AG04450 (cell line): ENCODE measurements around the gene AK5. TPM values are rescaled to one million over a fixed set of nuclear protein-coding genes. Genes with fewer than 3 reads are reported as not detected.

ENCODE experiments used
- CTCF ChIA-PET: fragments of 300-600, 350-600 bp; formaldehyde crosslinking; extraction: SDS; loops from one replicate; lab custom pipeline; 2022; ENCODE audit warnings: antibody characterized with exemption, inconsistent platforms; lab: Charles Lee
- POLR2A ChIA-PET: fragments of 350-600 bp; formaldehyde crosslinking; extraction: SDS; loops from one replicate; lab custom pipeline; 2021; ENCODE audit warnings: antibody characterized with exemption, inconsistent platforms; lab: Yijun Ruan, JAX
- DNase-seq: peaks from one replicate; pipeline ENCODE4 v3.0.0-alpha.2; 2011; ENCODE audit warnings: low read depth, low spot score
- H3K27ac ChIP-seq: one replicate; pipeline ENCODE4 v1.5.1; 2012; ENCODE audit warnings: low read depth, low read length, control low read depth
- H3K27me3 ChIP-seq: one replicate; pipeline ENCODE4 v1.6.0; 2012; ENCODE audit warnings: low read length; ENCODE audit not compliant: control insufficient read depth, insufficient read depth
- H3K4me3 ChIP-seq: 2 replicates; pipeline ENCODE4 v1.5.1; 2011; ENCODE audit warnings: mild to moderate bottlenecking, low read depth, low read length, control low read depth
- H3K9me3 ChIP-seq: 2 replicates; pipeline ENCODE4 v1.5.1; 2012; ENCODE audit warnings: low read length; ENCODE audit not compliant: control insufficient read depth, insufficient read depth
- polyA plus RNA-seq: library from polyadenylated mRNA; depleted of rRNA; stranded (reverse); fragments of >200 nt; gene quantifications from 2 replicates; pipeline ENCODE4 v1.2.3, GENCODE V29; 2011
- TF ChIP-seq, protein P1 (sequence below): IDR thresholded peaks from 2 replicates; pipeline ENCODE4 v1.5.1; 2011; ENCODE audit warnings: low read depth, low read length, control low read depth, inconsistent platforms

AK5 gene
- polyA plus RNA-seq, 1 experiment = 45.1 TPM

DNA sequence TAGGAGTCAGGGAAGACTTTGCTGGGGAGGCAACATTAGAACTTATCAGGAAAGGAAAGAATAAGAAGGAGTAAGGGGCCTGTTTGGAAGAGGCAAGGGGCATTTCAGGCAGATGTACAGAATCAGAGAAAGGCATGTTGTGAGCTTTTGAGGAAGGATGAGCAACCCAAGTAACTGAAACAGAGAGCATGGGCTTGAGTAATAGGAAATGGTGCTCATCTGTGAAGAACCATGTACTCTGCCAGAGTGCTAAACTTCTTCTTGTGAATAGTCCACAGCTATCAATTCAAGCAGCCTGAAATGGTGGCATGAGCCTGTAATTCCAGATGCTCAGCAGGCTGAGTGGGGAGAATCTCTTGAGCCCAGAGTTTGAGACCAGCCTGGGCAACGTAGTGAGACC, 43.4 kb upstream of the AK5 start:
- DNase-seq = no peak
- TF ChIP-seq, protein P1, sequence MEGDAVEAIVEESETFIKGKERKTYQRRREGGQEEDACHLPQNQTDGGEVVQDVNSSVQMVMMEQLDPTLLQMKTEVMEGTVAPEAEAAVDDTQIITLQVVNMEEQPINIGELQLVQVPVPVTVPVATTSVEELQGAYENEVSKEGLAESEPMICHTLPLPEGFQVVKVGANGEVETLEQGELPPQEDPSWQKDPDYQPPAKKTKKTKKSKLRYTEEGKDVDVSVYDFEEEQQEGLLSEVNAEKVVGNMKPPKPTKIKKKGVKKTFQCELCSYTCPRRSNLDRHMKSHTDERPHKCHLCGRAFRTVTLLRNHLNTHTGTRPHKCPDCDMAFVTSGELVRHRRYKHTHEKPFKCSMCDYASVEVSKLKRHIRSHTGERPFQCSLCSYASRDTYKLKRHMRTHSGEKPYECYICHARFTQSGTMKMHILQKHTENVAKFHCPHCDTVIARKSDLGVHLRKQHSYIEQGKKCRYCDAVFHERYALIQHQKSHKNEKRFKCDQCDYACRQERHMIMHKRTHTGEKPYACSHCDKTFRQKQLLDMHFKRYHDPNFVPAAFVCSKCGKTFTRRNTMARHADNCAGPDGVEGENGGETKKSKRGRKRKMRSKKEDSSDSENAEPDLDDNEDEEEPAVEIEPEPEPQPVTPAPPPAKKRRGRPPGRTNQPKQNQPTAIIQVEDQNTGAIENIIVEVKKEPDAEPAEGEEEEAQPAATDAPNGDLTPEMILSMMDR = no peak
- Histone ChIP-seq H3K27ac (no peak overlapping the region), H3K9me3 (peaks cover 4% of the 10 kb centered on the region; the same call in 1 of the 2 replicates), H3K4me3 (no peak overlapping the region), H3K27me3 (no peaks in the 10 kb centered on the region)
- CTCF ChIA-PET = interaction anchor here (1.0 kb wide), 1 partner anchor 298 kb away, joined by 3 read pairs; no protein-coding TSS in a partner anchor
- POLR2A ChIA-PET = interaction anchor here (0.7 kb wide), 1 partner anchor 73 kb away, joined by 3 read pairs; no protein-coding TSS in a partner anchor

DNA sequence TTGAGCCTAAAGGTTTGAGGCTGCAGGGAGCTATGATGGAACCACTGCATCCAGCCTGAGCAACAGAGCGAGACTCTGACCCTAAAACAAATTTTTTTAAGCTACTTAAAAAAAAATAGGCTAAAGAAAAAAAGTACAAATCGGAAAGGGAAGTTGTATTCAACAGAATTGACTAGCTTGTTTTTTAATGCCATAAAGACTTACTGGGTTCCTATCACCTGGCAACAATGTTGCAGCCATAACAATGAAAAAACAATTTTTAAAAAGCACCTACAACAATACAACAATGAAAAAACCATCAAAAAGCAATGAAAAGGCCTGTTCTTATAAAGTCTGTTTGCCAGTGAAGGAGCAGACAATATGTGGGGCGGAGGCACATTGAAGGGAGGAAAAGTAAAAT, 42.5 kb upstream of the AK5 start:
- Histone ChIP-seq H3K27me3 (no peaks in the 10 kb centered on the region), H3K27ac (no peak overlapping the region), H3K9me3 (peaks cover 4% of the 10 kb centered on the region; the same call in 1 of the 2 replicates), H3K4me3 (no peak overlapping the region)
- CTCF ChIA-PET = interaction anchor here (1.0 kb wide), 1 partner anchor 297 kb away, joined by 3 read pairs; no protein-coding TSS in a partner anchor
- TF ChIP-seq, protein P1 = no peak
- DNase-seq = no peak
- POLR2A ChIA-PET = no interaction called here

DNA sequence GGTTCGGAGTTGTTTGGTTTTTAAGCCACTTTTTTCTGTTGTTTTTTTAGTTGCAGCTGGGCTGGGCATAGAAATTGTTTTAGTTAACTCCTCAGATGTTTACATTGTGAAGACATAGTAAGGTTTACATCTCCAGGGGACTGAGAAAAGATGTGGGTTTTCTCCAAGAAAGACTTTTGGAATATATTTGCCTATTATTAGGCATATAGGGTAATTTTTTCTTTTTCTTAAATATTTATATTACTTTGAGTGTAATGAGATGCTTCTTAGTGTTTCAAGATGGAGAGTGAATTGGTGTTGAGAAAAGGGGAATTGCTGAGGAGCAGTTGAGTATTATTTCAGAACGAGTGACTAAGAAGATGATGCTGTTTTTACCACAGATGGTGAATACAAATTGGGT, 36.0 kb upstream of the AK5 start:
- Histone ChIP-seq H3K27me3 (no peaks in the 10 kb centered on the region), H3K4me3 (no peak overlapping the region), H3K9me3 (peaks cover 4% of the 10 kb centered on the region; the same call in 1 of the 2 replicates), H3K27ac (no peak overlapping the region)
- TF ChIP-seq, protein P1 = no peak
- DNase-seq = peak; percentile 59
- CTCF ChIA-PET = interaction anchor here (1.0 to 1.1 kb wide), 2 partner anchors 269 to 287 kb away, joined by 3 to 4 read pairs; no protein-coding TSS in a partner anchor
- POLR2A ChIA-PET = no interaction called here

DNA sequence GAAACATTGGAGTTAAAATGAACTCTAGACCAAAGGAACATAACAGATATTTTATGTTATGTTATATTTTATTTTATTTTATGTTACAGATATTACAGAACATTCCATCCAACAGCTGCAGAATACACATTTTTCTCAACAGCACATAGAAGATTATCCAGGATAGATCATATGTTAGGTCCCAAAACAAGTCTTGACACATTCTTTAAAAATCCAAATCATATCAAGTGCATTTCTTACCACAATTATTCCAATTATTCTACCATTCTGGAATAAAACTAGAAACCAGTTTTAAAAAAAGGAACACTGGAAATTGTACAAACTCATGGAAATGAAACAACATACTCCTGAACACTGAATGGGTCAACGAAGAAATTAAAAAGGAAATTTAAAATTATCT, 31.7 kb upstream of the AK5 start:
- H3K4me3 ChIP-seq = no peak overlapping the region
- DNase-seq = no peak
- TF ChIP-seq, protein P1 = no peak
- H3K9me3 ChIP-seq = peaks cover 3% of the 10 kb centered on the region; the same call in 1 of the 2 replicates
- POLR2A ChIA-PET = no interaction called here
- no peak overlapping the region for H3K27ac ChIP-seq
- no peaks in the 10 kb centered on the region for H3K27me3 ChIP-seq
- CTCF ChIA-PET = interaction anchor here (0.6 kb wide), 1 partner anchor 245 kb away, joined by 4 read pairs; no protein-coding TSS in a partner anchor

DNA sequence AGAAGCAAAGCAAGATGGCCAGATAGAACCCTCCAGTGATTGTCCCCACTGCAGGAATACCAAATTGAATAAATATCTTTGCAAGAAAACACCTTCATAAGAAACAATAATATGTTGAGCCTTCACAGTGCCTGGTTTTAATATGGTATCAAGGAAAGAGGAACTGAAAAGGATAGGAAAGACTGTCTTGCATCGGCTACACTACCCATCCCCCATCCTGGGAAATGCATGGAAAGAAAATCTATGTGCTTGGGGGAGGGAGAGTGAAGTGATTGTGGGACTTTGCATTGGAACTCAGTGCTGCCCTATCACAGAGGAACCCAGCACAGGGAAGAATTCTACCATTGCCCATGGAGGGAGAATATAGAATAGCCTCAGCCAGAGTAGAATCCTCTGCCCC, 28.6 kb upstream of the AK5 start:
- H3K9me3 ChIP-seq = peaks cover 3% of the 10 kb centered on the region; the same call in 1 of the 2 replicates
- DNase-seq = no peak
- no peak overlapping the region for H3K27ac ChIP-seq
- CTCF ChIA-PET = no interaction called here
- TF ChIP-seq, protein P1 = no peak
- POLR2A ChIA-PET = no interaction called here
- no peaks in the 10 kb centered on the region for H3K27me3 ChIP-seq
- no peak overlapping the region for H3K4me3 ChIP-seq
